ENCODE results near the gene MYO16.

The MYO16 gene

GRCh38 chr13:109220631-109221030 lies 591.2 kb downstream of the MYO16 start:
- TF ChIP-seq GATA3 (IDR thresholded peaks at IDR 0.05; ENCODE audit: low read depth, low read length) (no peak), GATA2 (IDR thresholded peaks at IDR 0.05; ENCODE audit: low read depth, low read length) (no peak)

DNA sequence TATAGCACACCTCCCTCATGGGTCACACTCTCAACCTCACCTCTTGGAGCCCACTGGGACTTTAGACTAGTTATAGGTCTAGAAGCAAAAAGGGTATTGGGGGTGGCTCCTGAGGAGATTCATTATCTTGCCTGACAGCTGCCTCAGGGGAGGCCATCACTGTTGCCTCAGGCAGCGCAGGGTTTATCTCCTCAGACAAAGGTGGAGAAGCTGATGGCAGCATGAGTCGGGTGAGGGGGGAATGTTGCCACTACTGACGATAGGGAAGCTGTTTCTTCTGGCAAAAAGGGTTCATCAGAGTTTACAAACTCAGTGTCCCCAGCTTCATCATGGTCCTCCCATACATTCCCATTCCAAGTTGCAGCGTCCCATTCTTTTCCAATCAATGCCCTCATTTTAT lies 594.6 kb downstream of the MYO16 start:
- TF ChIP-seq GATA2 (IDR thresholded peaks at IDR 0.05; ENCODE audit: low read depth, low read length), result no peak
- no peak for TF ChIP-seq GATA3 (IDR thresholded peaks at IDR 0.05; ENCODE audit: low read depth, low read length)

DNA sequence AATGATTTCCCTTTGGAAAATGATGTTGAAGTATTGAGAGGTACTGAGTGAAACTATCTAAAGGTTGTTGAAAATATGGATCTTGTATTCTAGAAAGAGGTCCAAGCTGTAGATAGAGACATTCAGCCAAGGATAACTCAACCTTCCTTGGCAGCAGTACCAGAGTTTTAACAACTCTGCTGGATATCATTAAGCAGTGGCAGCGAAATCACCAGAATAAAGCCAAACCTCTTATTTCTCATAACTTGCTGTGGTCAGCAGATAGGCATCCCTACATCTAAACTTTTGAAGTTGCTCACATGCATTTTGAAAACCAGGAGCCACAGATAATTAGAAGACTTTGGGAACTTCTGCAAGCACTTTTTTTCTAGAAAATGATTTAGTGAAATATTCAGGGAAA lies 597.2 kb downstream of the MYO16 start:
- TF ChIP-seq GATA2 (IDR thresholded peaks at IDR 0.05; ENCODE audit: low read depth, low read length), result no peak
- TF ChIP-seq GATA3 (IDR thresholded peaks at IDR 0.05; ENCODE audit: low read depth, low read length), result no peak

- no peak for TF ChIP-seq GATA2 (IDR thresholded peaks at IDR 0.05; ENCODE audit: low read depth, low read length)
- no peak for TF ChIP-seq GATA3 (IDR thresholded peaks at IDR 0.05; ENCODE audit: low read depth, low read length)
Measured at GRCh38 chr13:109227344-109227940, 598.0 kb downstream of the MYO16 start.

- no peak for TF ChIP-seq GATA3 (IDR thresholded peaks at IDR 0.05; ENCODE audit: low read depth, low read length)
Measured at GRCh38 chr13:109228211-109228610, 598.8 kb downstream of the MYO16 start.

- TF ChIP-seq GATA2 (IDR thresholded peaks at IDR 0.05; ENCODE audit: low read depth, low read length), result no peak
- no peak for TF ChIP-seq GATA3 (IDR thresholded peaks at IDR 0.05; ENCODE audit: low read depth, low read length)
Measured at GRCh38 chr13:109231888-109232287, 602.5 kb downstream of the MYO16 start.

GRCh38 chr13:109233293-109233692 lies 603.9 kb downstream of the MYO16 start:
- TF ChIP-seq GATA3 (IDR thresholded peaks at IDR 0.05; ENCODE audit: low read depth, low read length), result no peak
- TF ChIP-seq GATA2 (IDR thresholded peaks at IDR 0.05; ENCODE audit: low read depth, low read length), result no peak

- TF ChIP-seq GATA2 (IDR thresholded peaks at IDR 0.05; ENCODE audit: low read depth, low read length), result no peak
- TF ChIP-seq GATA3 (IDR thresholded peaks at IDR 0.05; ENCODE audit: low read depth, low read length), result no peak
Measured at GRCh38 chr13:109235901-109236300, 606.5 kb downstream of the MYO16 start.

GRCh38 chr13:109241160-109241559 lies 611.7 kb downstream of the MYO16 start:
- TF ChIP-seq GATA3 (IDR thresholded peaks at IDR 0.05; ENCODE audit: low read depth, low read length) (no peak), GATA2 (IDR thresholded peaks at IDR 0.05; ENCODE audit: low read depth, low read length) (no peak)

DNA sequence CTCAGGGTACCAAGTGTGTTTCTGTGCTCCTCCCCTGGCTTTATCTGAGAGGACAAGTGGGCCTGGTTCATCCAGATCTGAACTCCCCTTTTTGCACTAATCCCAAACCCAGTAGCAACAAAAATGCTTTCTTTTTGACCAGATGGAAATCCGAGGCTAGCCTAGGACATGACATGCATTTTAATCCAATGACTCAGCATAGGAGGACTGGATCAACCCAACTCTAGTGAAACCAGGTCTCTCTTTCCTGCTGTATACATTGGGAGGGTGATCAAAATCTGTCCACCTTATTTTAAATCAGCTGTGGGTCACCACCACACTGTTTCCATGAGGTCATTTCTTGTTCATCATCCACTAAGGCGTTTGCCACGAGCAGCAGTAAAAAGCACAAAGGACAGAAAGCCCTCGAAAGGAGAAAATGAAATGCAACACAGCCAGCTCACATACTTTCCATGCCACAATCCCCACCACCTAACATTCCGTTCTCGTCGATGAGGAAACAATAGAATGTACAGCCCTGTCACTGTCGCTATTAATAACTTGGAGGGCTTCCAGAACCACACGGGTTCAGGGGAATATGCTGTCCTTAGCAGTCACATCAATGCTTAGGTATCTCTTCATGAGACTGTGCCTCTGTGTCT lies 614.0 kb downstream of the MYO16 start:
- no peak for TF ChIP-seq GATA3 (IDR thresholded peaks at IDR 0.05; ENCODE audit: low read depth, low read length)
- no peak for TF ChIP-seq GATA2 (IDR thresholded peaks at IDR 0.05; ENCODE audit: low read depth, low read length)

- TF ChIP-seq GATA3 (IDR thresholded peaks at IDR 0.05; ENCODE audit: low read depth, low read length) (no peak), GATA2 (IDR thresholded peaks at IDR 0.05; ENCODE audit: low read depth, low read length) (no peak)
Measured at GRCh38 chr13:109244566-109244965, 615.2 kb downstream of the MYO16 start.

DNA sequence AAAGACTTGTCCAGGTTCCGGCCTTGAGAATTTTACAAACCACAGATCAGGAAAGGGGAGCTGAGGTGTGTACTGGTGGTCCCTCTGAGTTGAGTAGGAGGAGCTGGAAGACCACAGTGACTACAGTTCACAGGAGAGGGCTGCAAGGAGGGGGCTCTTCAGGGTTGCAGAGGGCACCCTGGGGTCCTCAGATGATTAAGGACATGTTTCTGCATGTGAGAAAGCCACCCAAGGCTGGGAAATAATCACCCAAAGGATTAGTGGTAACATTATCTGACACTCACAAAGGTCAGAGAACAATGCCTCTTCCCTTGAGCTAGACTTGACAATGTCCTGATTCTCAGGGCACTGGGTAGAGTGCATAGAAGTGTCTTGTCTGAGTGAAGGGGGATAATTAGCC lies 616.6 kb downstream of the MYO16 start:
- no peak for TF ChIP-seq GATA2 (IDR thresholded peaks at IDR 0.05; ENCODE audit: low read depth, low read length)
- TF ChIP-seq GATA3 (IDR thresholded peaks at IDR 0.05; ENCODE audit: low read depth, low read length), result no peak

DNA sequence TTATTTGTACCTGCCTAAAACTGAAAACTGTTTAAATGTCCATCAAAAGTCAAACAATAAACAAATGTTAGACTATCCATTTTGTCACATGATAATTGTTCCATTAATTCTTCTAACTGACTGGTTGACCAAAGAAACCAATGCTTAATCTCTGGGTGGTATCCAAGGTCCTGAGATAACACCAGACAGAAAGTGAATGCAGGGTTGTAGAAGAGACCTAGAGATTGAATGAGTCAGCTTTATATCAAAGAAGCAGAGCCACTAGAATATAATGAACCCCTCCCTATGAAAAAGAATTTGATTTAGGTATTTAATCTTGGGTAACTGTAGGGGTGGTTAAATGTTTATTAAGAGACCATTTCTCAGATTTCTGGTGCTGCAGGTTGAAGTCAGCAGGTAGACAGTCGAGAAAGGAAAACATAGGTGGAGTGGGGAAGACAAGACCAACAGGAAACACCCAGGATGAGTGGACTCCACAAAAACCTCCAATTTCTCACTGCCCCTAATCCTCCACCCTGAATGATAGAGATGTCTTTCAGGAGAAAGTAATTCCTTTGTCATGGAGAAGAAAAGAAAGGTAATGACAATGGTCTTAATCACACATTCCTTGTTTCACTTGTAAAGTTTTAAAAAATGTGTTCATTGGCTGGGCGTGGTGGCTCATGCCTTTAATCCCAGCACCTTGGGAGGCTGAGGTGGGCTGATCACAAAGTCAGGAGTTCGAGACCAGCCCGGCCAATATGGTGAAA lies 620.5 kb downstream of the MYO16 start:
- TF ChIP-seq GATA3 (IDR thresholded peaks at IDR 0.05; ENCODE audit: low read depth, low read length), result no peak
- TF ChIP-seq GATA2 (IDR thresholded peaks at IDR 0.05; ENCODE audit: low read depth, low read length), result no peak

GRCh38 chr13:109251956-109252355 lies 622.5 kb downstream of the MYO16 start:
- TF ChIP-seq GATA2 (IDR thresholded peaks at IDR 0.05; ENCODE audit: low read depth, low read length), result no peak
- no peak for TF ChIP-seq GATA3 (IDR thresholded peaks at IDR 0.05; ENCODE audit: low read depth, low read length)

DNA sequence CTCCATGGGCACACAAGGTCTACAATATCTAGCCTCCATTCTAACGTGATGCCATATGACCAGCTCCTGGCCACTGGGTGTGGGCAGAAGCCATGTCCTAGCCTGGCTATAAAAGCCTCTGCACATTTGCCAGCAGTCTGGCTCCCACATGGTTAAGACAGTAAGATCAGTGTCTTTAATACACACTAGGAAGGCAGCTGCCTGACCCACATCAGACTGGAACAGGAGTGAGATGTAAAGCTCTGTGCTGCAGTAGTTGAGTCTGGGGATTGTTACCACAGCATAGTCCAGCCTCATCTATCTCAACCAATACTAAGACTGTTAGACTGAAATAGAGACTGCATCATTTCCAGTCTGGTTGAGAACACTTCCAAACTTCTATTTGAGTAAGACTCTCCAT lies 623.9 kb downstream of the MYO16 start:
- TF ChIP-seq GATA3 (IDR thresholded peaks at IDR 0.05; ENCODE audit: low read depth, low read length) (no peak), GATA2 (IDR thresholded peaks at IDR 0.05; ENCODE audit: low read depth, low read length) (no peak)
